GM19452 (cell line): ENCODE results near the gene TRPV4.

Experiments
- ATAC-seq: cut with Tn5 transposase; IDR thresholded peaks from one replicate; pipeline ENCODE4 v1.9.1; 2021; ENCODE audit not compliant: unreplicated experiment

TRPV4 gene

DNA sequence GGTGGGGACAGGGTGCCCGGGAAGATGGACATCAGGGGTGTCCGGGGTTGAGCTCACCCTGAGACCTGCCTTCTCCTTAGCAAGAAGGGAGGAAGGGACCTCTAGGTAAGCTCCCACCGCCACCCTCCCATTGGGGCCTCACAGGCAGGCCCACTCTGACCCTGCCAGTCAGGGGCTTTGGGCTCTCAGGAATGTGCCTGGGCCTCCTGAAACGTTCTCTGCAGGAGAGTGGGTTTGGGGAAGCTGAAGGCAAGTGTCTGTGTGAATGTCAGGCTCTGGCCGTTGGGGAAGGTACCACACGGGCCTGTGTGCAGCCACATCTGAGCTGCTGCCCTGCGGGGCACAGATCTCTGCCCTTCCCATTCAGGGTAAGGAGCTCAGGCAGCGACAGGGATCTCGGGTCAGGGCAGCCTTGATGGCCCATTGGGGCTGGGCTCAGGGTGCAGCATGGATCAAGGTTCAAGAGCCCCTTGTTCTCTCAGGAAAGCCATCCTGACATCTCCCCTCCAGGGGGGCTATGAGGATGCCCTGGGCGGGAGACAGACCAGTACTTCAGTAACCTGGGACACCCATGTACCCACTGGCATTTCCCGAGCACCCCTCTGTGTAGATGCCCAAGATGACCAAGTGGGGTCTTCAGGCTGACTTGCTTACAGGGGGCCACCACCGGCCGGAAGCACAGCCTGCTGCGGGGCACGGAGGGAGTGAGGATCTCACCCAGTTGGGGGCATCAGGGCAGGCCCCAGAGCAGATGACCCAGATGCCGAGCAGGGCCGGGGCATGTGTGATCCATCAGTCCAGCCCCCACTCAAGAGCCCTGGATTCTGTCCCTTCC is 89.9 kb downstream of the TRPV4 start:
- no peak for ATAC-seq

GRCh38 chr12:109741970-109742703 is 91.1 kb downstream of the TRPV4 start:
- ATAC-seq, result no peak

- ATAC-seq, result no peak
Measured at GRCh38 chr12:109741286-109741969, 91.8 kb downstream of the TRPV4 start.

DNA sequence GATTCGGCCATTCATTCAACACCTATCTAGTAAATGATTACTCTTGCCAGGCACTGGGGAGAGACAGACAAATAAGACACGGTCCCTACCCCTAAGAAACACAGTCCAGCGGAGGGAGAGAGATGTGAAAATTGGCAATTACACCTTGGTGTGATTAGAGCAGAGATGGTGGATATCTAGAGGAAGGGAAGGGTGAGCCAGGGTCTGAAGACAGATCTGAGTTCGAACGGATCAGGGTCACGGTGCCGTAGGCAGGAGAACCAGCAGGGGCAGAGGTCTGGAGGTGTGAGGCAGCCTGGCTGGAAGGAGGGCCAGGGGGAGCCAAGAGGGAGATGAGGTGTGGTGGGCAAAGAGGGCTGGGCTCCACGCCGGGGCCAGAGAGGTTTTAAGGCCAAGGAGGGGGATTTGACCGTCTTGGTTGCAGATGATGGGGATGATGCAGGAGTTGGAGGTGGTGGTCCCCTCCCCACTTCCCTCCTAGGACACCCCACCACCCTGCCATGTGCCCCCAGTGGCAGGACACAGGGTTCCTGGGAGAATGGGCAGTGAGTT is 92.4 kb downstream of the TRPV4 start:
- ATAC-seq, result no peak

- ATAC-seq, result no peak
Measured at GRCh38 chr12:109739747-109740693, 93.2 kb downstream of the TRPV4 start.

DNA sequence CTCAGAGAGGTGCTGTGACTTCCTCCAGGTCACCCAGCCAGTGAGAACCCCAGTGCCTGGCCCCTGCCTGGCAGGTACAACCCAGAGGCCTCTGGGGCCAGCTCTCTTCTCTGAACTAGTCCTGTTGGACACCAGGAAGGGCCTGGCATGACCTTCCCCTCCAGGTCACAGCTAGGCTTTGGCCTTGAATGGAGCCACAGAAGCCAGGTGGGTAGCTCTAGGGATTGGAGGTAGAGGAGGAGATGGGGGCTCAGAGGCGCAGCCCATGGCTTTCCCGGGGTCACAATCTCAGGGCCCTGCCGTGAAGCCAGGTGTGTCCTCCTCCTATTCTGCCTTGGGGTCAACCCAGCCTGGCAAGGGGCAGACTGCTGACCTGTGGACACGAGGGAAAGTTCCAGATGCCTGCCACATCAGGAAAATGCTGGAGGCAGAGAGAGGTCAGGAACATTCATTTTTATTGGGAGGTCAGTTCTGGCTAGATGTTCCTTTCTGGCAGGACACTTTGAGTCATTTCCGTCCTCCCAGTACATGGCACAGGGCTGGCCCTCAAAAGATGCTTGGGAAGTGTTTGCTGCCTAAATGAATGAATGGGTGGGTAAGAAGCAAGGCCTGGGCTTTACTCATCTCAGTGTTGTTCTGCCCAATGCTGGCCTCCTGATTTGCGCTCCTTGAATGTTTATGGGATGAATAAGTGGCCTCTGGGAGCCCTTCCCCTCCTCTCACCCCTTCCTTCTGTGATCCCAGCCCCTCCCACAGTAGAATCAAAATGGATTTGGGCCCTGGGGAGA is 94.1 kb downstream of the TRPV4 start:
- no peak for ATAC-seq

- no peak for ATAC-seq
Measured at GRCh38 chr12:109738209-109738608, 95.0 kb downstream of the TRPV4 start.

GRCh38 chr12:109737631-109738030 is 95.6 kb downstream of the TRPV4 start:
- ATAC-seq, result no peak

DNA sequence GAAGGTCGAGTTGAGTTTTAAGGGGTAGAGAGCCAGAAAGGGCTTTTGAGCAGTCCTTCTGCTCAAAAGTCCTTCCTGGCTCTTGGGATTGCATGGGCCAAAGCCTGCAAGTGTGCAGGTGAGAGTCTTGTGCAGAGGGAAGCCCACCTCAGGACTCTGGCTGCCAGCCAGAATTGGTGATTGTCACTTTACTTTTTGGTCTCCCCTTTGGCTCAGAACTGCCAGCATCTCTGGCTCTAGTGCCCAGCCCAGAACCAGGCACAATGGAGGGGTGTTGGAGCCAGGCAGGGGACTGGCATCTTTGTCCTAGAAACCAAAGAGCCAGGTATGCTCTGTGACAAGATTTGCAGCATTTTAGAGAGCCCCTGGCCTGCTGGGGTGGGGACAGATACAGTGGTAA is 96.1 kb downstream of the TRPV4 start:
- no peak for ATAC-seq

DNA sequence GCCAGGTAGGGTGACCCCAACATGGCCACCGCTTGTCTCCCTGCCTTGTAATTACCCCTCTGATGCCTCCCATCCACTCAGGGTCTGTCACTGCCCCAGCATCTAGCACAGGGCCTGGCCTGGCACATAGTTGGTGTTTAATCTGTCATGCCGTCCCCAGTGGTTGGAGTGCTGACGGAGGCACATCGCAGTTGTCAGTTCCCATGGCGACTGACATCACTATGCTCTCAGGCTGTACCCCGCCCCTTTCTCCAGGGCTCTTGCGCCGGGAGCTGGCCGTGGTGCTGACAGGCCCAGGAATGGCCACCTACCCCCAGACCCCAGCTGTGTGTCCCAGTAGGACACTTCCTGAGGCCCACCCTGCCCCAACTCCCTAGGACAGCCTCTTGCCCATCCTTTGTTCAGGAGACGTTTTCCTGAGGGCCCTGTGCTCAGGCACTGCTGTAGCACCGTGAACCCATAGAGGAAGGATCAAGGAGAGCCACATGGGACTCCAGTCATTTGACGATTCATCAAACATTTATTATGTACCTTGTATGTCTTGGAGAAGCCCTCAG is 96.6 kb downstream of the TRPV4 start:
- ATAC-seq, result no peak

DNA sequence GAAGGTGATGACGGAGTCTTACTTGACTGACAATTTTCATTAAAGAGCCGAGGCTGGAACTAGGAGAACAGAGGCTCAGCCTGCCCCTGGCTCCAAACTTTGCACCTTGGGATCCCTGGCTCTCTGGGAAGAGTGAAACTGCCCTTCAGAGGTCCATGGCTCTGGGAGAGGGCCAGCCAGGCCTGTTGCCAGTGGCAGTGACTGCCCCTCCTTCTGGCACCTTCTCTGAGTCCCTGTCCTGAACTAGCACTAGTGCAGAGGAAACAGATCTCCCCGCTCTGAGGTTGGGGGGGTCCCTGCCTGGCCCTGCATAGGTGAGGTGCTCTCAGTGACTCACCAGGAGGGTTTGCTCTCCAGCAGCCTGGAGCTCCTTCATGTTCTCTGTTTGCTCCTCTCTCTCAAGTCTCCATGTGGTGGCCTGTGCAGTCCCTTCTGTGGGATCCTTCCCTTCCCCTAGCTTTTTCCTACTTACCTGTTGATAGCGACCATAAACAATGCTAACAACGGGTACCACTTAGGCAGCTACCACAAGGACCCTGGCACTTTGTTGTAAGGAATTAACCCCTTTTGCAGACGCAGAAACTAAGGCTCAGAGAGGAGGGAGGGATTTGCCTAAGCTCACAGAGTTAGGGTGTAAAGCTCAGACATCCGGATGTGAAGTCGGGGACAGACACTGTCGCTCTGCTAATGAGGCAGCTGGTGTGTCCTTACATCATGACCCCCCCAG is 97.2 kb downstream of the TRPV4 start:
- no peak for ATAC-seq

DNA sequence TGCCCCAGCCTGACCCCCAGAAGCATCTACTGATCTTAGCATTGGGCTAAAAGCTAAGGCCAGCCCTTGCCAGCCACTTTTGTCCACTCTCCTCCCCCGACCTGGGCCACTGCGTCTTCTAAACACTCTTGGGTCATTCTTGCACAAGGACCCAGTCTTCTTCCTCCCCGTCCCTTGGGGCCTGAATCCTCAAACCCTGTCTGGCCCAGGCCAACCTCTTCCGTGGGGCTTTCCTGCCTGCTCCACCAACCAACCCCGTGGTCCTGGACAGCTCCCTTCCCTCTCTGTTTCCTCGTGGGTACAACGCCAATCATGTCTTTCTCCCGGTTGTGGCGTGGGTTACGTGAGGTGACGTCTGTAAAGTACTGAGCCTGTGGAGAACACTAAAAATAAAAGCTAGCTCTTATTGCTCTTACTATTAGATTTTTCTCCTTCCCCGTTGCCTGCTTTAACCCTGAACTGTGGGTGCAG is 98.1 kb downstream of the TRPV4 start:
- no peak for ATAC-seq

GRCh38 chr12:109734219-109735000 is 98.8 kb downstream of the TRPV4 start:
- no peak for ATAC-seq
